ENCODE data around the gene HYPK.
"Not testable (repeated sequence)": the region's sequence is repeated elsewhere in the genome, so short reads cannot be mapped to it uniquely, and the experiment has no call there.

Gene HYPK

DNA sequence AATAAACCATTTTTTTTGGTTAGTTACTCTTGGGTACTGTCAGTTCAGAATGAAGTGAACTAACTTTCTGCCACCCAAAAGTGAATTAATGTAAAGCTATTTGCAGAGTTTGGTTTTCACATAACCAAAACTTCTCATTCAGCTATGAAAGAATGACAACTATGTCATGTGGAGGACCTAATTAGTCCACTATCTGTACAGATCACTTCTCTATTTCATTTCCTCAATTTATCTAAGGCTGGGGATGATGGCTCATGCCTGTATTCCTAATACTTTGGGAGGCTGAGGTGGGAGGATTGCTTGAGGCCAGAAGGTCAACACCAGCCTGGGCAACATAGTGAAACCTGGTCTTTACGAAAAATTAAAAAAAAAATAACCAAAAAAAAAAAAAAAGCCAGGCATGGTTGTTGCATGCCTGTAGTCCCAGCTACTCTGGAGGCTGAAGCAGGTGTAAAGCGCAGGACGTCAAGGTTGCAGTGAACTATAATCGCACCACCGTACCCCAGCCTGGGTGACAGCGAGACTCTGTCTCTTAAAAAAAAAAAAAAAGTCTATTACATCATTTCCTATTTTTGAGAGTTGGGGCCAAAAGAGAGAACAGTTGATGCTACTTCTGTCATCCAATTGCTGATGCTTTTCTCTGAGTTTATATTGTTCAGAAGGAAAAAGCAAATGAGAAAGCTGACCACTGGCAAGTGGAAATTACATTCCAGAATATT, 8.7 kb downstream of the HYPK start:
- no peak for ATAC-seq (ENCODE audit: insufficient read depth, low read depth)
- DNase-seq, result no peak
- no peaks in the 10 kb centered on the region for H3K9me3 ChIP-seq (ENCODE audit: insufficient read depth, low read length, severe bottlenecking)
- no peak overlapping the region for H3K4me2 ChIP-seq (ENCODE audit: insufficient read depth, low read length)
- H3K36me3 ChIP-seq (ENCODE audit: insufficient read depth, low read length), result peaks cover 92% of the 10 kb centered on the region
- no peak overlapping the region for H2AFZ ChIP-seq (ENCODE audit: low read depth, low read length)
- H4K20me1 ChIP-seq (ENCODE audit: insufficient read depth, low read length), result no peaks in the 10 kb centered on the region
- no peak overlapping the region for H3K4me3 ChIP-seq (ENCODE audit: low read depth in 1 of 2, low read length in 2 of 2)
- no peaks in the 10 kb centered on the region for H3K79me2 ChIP-seq (ENCODE audit: insufficient read depth, low read length)
- TF ChIP-seq, protein P1, sequence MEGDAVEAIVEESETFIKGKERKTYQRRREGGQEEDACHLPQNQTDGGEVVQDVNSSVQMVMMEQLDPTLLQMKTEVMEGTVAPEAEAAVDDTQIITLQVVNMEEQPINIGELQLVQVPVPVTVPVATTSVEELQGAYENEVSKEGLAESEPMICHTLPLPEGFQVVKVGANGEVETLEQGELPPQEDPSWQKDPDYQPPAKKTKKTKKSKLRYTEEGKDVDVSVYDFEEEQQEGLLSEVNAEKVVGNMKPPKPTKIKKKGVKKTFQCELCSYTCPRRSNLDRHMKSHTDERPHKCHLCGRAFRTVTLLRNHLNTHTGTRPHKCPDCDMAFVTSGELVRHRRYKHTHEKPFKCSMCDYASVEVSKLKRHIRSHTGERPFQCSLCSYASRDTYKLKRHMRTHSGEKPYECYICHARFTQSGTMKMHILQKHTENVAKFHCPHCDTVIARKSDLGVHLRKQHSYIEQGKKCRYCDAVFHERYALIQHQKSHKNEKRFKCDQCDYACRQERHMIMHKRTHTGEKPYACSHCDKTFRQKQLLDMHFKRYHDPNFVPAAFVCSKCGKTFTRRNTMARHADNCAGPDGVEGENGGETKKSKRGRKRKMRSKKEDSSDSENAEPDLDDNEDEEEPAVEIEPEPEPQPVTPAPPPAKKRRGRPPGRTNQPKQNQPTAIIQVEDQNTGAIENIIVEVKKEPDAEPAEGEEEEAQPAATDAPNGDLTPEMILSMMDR (IDR thresholded peaks at IDR 0.05; ENCODE audit: borderline replicate concordance, extremely low read depth, low read length, poor library complexity, severe bottlenecking), result no peak
- TF ChIP-seq EZH2 (IDR thresholded peaks at IDR 0.05; ENCODE audit: borderline replicate concordance, low read depth, low read length, severe bottlenecking), result no peak
- H3K9ac ChIP-seq (ENCODE audit: low read depth, low read length), result no peak overlapping the region
- H3K4me1 ChIP-seq (ENCODE audit: insufficient read depth, low read length), result no peaks in the 10 kb centered on the region
- H3K27me3 ChIP-seq (ENCODE audit: insufficient read depth, low read length, poor library complexity), result no peaks in the 10 kb centered on the region
- H3K27ac ChIP-seq (ENCODE audit: low read length), result no peak overlapping the region

DNA sequence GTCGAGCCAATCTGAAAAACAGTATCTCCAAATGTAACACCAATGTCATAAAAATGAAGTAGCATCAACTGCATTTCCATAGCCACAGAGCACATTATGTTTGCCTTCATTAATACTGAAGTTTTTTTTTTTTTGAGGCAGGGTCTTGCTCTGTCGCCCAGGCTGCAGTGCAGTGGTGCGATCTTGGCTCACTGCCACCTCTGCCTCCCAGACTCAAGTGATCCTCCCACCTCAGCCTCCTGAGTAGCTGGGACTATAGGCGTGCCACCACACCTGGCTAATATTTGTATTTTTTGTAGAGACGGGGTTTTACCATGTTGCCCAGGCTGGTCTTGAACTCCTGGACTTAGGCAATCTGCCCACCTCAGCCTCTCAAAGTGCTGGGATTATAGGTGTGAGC, 14.7 kb downstream of the HYPK start:
- not testable (repeated sequence) for H3K9me3 ChIP-seq (ENCODE audit: insufficient read depth, low read length, severe bottlenecking); H3K27ac ChIP-seq (ENCODE audit: low read length); H3K4me3 ChIP-seq (ENCODE audit: low read depth in 1 of 2, low read length in 2 of 2); H3K4me2 ChIP-seq (ENCODE audit: insufficient read depth, low read length); H3K9ac ChIP-seq (ENCODE audit: low read depth, low read length); H4K20me1 ChIP-seq (ENCODE audit: insufficient read depth, low read length); DNase-seq; H3K27me3 ChIP-seq (ENCODE audit: insufficient read depth, low read length, poor library complexity); H3K4me1 ChIP-seq (ENCODE audit: insufficient read depth, low read length); ATAC-seq (ENCODE audit: insufficient read depth, low read depth); H2AFZ ChIP-seq (ENCODE audit: low read depth, low read length)
- peaks cover 32% of the 10 kb centered on the region for H3K79me2 ChIP-seq (ENCODE audit: insufficient read depth, low read length)
- peaks cover 77% of the 10 kb centered on the region for H3K36me3 ChIP-seq (ENCODE audit: insufficient read depth, low read length)

DNA sequence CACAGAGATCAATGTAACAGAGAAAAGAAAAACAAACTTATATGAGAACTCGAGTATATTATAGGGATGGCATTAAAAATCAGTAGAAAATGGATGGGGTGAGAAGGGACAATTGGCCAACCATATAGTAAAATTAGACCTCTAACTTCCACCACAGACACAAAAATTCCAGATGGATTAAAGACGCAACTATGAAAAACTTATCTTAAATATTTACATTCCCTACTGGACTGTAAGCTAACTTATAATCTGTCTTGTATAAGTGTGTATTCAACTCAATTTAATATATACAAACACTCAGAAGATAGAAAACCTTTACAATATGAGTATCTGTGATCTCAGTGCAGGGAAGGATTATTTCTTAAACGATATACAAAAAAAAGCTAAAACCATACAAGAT, 21.1 kb downstream of the HYPK start:
- H3K4me2 ChIP-seq (ENCODE audit: insufficient read depth, low read length), result peak overlapping the region; percentile 58
- no peaks in the 10 kb centered on the region for H3K27me3 ChIP-seq (ENCODE audit: insufficient read depth, low read length, poor library complexity)
- H4K20me1 ChIP-seq (ENCODE audit: insufficient read depth, low read length), result peaks cover 5% of the 10 kb centered on the region; the same call in 1 of the 2 replicates
- DNase-seq (no peak), ATAC-seq (ENCODE audit: insufficient read depth, low read depth) (no peak)
- no peak overlapping the region for H3K9ac ChIP-seq (ENCODE audit: low read depth, low read length)
- peaks cover 93% of the 10 kb centered on the region for H3K79me2 ChIP-seq (ENCODE audit: insufficient read depth, low read length)
- no peak overlapping the region for H3K4me3 ChIP-seq (ENCODE audit: low read depth in 1 of 2, low read length in 2 of 2)
- no peak overlapping the region; the same call in 1 of the 2 replicates for H3K27ac ChIP-seq (ENCODE audit: low read length)
- H3K36me3 ChIP-seq (ENCODE audit: insufficient read depth, low read length), result peaks cover 21% of the 10 kb centered on the region
- H3K4me1 ChIP-seq (ENCODE audit: insufficient read depth, low read length), result peaks cover 56% of the 10 kb centered on the region
- no peaks in the 10 kb centered on the region for H3K9me3 ChIP-seq (ENCODE audit: insufficient read depth, low read length, severe bottlenecking)
- TF ChIP-seq EZH2 (IDR thresholded peaks at IDR 0.05; ENCODE audit: borderline replicate concordance, low read depth, low read length, severe bottlenecking), result no peak
- TF ChIP-seq, protein P1 (IDR thresholded peaks at IDR 0.05; ENCODE audit: borderline replicate concordance, extremely low read depth, low read length, poor library complexity, severe bottlenecking), result no peak
- H2AFZ ChIP-seq (ENCODE audit: low read depth, low read length), result no peak overlapping the region

DNA sequence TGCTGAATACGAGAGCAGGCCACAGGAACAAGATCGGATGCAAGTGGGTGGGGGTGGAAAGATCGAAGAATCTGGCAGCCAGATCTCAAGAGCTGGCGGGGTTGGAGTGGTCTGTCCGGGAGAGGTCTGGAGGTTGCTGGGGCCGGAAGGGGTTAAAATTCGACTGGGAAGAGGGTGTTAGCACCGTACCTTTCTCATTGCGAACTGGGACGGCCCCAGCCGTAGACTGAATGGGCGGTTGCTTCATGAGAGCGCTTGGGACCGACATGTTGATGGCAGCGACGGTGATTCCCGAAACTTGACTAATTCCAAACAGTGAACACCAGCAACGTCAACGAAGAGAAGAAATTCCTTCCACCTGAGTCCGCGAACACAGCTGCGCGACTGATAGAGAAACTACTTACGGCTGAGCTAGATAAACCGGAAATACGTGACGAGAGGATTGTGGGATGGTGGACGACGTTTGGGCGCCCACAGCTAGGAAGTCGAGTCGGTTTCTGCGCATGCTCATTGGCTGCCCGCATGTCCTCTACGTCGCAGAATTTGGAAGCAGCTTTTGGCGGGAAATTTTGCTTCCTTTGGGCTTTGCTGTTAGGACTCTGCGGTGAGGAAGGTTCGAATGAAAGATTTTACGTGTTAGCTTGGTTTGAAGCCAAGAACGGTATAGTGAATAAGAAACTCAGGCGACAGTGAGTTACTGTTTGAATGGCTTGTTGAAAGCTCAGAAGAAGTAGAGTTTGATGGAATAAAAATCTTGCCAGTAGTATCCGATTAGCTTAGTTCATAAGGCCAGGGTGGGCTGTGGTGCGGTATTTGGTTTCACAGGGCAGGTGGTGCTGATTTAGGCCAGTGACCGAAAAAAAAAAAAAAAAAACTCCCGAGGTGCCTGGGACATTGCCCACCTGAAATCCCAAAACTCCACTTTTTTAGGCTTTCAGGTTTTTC, 24.2 kb downstream of the HYPK start, which contains the start of gene MFAP1:
TSS of gene MFAP1 (minus strand) at position 389 of the 945 bp plus-strand sequence. CDS start at position 268, 121 bp downstream.
- peak within 1 kb of the TSS; percentile 95 for H3K27ac ChIP-seq (ENCODE audit: low read length)
- TF ChIP-seq, protein P1 (IDR thresholded peaks at IDR 0.05; ENCODE audit: borderline replicate concordance, extremely low read depth, low read length, poor library complexity, severe bottlenecking), result no peak
- TF ChIP-seq EZH2 (IDR thresholded peaks at IDR 0.05; ENCODE audit: borderline replicate concordance, low read depth, low read length, severe bottlenecking), result no peak
- H3K27me3 ChIP-seq (ENCODE audit: insufficient read depth, low read length, poor library complexity), result no peaks in the 10 kb centered on the region
- peaks cover 9% of the 10 kb centered on the region for H3K36me3 ChIP-seq (ENCODE audit: insufficient read depth, low read length)
- peak within 1 kb of the TSS; percentile 96 to 97 for H3K4me3 ChIP-seq (ENCODE audit: low read depth in 1 of 2, low read length in 2 of 2)
- H3K4me2 ChIP-seq (ENCODE audit: insufficient read depth, low read length), result peak within 1 kb of the TSS; percentile 79
- no peaks in the 10 kb centered on the region for H3K9me3 ChIP-seq (ENCODE audit: insufficient read depth, low read length, severe bottlenecking)
- ATAC-seq (ENCODE audit: insufficient read depth, low read depth) (peak; percentile 82), DNase-seq (peak; percentile 94)
- H2AFZ ChIP-seq (ENCODE audit: low read depth, low read length), result peak within 1 kb of the TSS; percentile 96
- peaks cover 77% of the 10 kb centered on the region for H3K4me1 ChIP-seq (ENCODE audit: insufficient read depth, low read length)
- H3K9ac ChIP-seq (ENCODE audit: low read depth, low read length), result peak within 1 kb of the TSS; percentile 68
- H3K79me2 ChIP-seq (ENCODE audit: insufficient read depth, low read length), result peaks cover 97% of the 10 kb centered on the region
- H4K20me1 ChIP-seq (ENCODE audit: insufficient read depth, low read length), result peaks cover 3% of the 10 kb centered on the region; the same call in 1 of the 2 replicates

DNA sequence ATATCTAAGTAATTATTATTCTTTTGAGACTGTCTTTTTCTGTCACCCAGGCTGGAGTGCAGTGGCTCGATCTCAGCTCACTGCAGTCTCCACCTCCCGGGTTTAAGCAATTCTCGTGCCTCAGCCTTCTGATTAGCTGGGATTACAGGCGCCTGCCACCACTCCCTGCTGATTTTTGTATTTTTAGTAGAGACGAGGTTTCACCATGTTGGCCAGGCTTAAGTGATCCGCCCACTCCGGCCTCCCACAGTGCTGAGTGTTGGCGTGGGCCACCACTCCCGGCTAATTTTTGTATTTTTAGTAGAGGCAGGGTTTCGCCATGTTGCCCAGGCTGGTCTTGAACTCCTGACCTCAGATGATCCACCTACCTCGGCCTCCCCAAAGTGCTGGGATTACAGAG, 24.9 kb downstream of the HYPK start:
- peaks cover 97% of the 10 kb centered on the region for H3K79me2 ChIP-seq (ENCODE audit: insufficient read depth, low read length)
- H3K36me3 ChIP-seq (ENCODE audit: insufficient read depth, low read length), result peaks cover 13% of the 10 kb centered on the region
- peak overlapping the region; percentile 7 to 97; a peak in 3 of 4 replicates for H3K4me3 ChIP-seq (ENCODE audit: low read depth in 1 of 2, low read length in 2 of 2)
- H3K27ac ChIP-seq (ENCODE audit: low read length), result peak overlapping the region; percentile 95
- peak overlapping the region; percentile 68 for H3K9ac ChIP-seq (ENCODE audit: low read depth, low read length)
- DNase-seq; ATAC-seq (ENCODE audit: insufficient read depth, low read depth); H3K9me3 ChIP-seq (ENCODE audit: insufficient read depth, low read length, severe bottlenecking); H4K20me1 ChIP-seq (ENCODE audit: insufficient read depth, low read length); H3K27me3 ChIP-seq (ENCODE audit: insufficient read depth, low read length, poor library complexity): not testable (repeated sequence)
- H3K4me1 ChIP-seq (ENCODE audit: insufficient read depth, low read length), result peaks cover 78% of the 10 kb centered on the region
- H3K4me2 ChIP-seq (ENCODE audit: insufficient read depth, low read length), result peak overlapping the region; percentile 79
- H2AFZ ChIP-seq (ENCODE audit: low read depth, low read length), result 0 out of 2 replicates have a peak overlapping the region, but pooled peaks have one; percentile 89
